OCI-LY1 (cell line): ENCODE data around the gene PPIF.

Experiments used
- H2AFZ ChIP-seq: fragments of 200-600 bp; sonication (generic), shearing (Covaris generic); 2 replicates; pipeline ENCODE4 v1.6.0; 2014; ENCODE audit warnings: antibody characterized with exemption, mild to moderate bottlenecking, low read length
- H3F3A ChIP-seq: fragments of 200-600 bp; sonication (generic), shearing (Covaris generic); 2 replicates; pipeline ENCODE4 v1.6.0; 2014; ENCODE audit warnings: mild to moderate bottlenecking, antibody characterized with exemption, low read length, moderate library complexity; ENCODE audit not compliant: insufficient read depth
- H3K27ac ChIP-seq: fragments of 200-600 bp; sonication (generic); 2 replicates; pipeline ENCODE4 v1.5.1; 2014; ENCODE audit warnings: low read length, mixed run types, mild to moderate bottlenecking, low read depth; ENCODE audit not compliant: poor library complexity, severe bottlenecking
- H3K27me3 ChIP-seq: fragments of 200-600 bp; sonication (generic); 2 replicates; pipeline ENCODE4 v1.6.0; 2014; ENCODE audit warnings: antibody characterized with exemption, mild to moderate bottlenecking, low read length, moderate library complexity; ENCODE audit not compliant: insufficient read depth
- H3K36me3 ChIP-seq: fragments of 200-600 bp; sonication (generic); 2 replicates; pipeline ENCODE4 v1.6.1; 2014; ENCODE audit warnings: mild to moderate bottlenecking, antibody characterized with exemption, low read length, moderate library complexity, mixed read lengths; ENCODE audit not compliant: insufficient read depth
- H3K4me1 ChIP-seq: fragments of 200-600 bp; sonication (generic); 2 replicates; pipeline ENCODE4 v1.5.1; 2014; ENCODE audit warnings: mild to moderate bottlenecking, low read length, moderate library complexity; ENCODE audit not compliant: insufficient read depth, severe bottlenecking
- H3K4me2 ChIP-seq: fragments of 200-600 bp; sonication (generic), shearing (Covaris generic); 2 replicates; pipeline ENCODE4 v1.6.1; 2014; ENCODE audit warnings: low read length
- H3K4me3 ChIP-seq: fragments of 200-600 bp; sonication (generic); 2 replicates; pipeline ENCODE4 v1.5.1; 2014; ENCODE audit warnings: low read length, low read depth, mild to moderate bottlenecking, mixed read lengths; ENCODE audit not compliant: poor library complexity, severe bottlenecking
- H3K79me2 ChIP-seq: fragments of 200-600 bp; shearing (Covaris generic); 2 replicates; pipeline ENCODE4 v1.6.1; 2016; ENCODE audit warnings: mixed run types, low read length, mixed read lengths; ENCODE audit not compliant: insufficient read depth
- H3K9ac ChIP-seq: fragments of 200-600 bp; sonication (generic), shearing (Covaris generic); 2 replicates; pipeline ENCODE4 v1.6.1; 2014; ENCODE audit warnings: mild to moderate bottlenecking, low read length, mixed read lengths
- H3K9me2 ChIP-seq: fragments of 200-600 bp; sonication (generic), shearing (Covaris generic); 2 replicates; pipeline ENCODE4 v1.6.1; 2014; ENCODE audit warnings: low read depth, mild to moderate bottlenecking, low read length, mixed read lengths
- H3K9me3 ChIP-seq: fragments of 200-600 bp; shearing (Covaris generic); 2 replicates; pipeline ENCODE4 v1.6.1; 2014; ENCODE audit warnings: low read length, mixed read lengths
- H4K20me1 ChIP-seq: fragments of 200-600 bp; sonication (generic), shearing (Covaris generic); 2 replicates; pipeline ENCODE4 v1.6.0; 2016; ENCODE audit warnings: mild to moderate bottlenecking, low read length; ENCODE audit not compliant: insufficient read depth
- CTCF ChIP-seq: fragments of 200-600 bp; sonication (generic), shearing (Covaris generic); IDR thresholded peaks from 2 replicates; pipeline ENCODE4 v1.5.1; 2017; ENCODE audit warnings: mild to moderate bottlenecking, antibody characterized with exemption, low read length, moderate library complexity, mixed read lengths
- EZH2 ChIP-seq: fragments of 200-600 bp; sonication (generic), shearing (Covaris generic); IDR thresholded peaks from 2 replicates; pipeline ENCODE4 v1.8.0; 2017; ENCODE audit warnings: borderline replicate concordance, mixed run types, mild to moderate bottlenecking, antibody characterized with exemption, low read length, moderate library complexity, mixed read lengths

Gene PPIF

GRCh38 chr10:79399223-79399831, 52.1 kb downstream of the PPIF start:
- H4K20me1 ChIP-seq = no peaks in the 10 kb centered on the region
- H3K9ac ChIP-seq = no peak overlapping the region
- no peak overlapping the region for H3K4me3 ChIP-seq
- H3K9me3 ChIP-seq = no peaks in the 10 kb centered on the region
- H3K27ac ChIP-seq = no peak overlapping the region
- TF ChIP-seq EZH2 (no peak), CTCF (no peak)
- H3K4me2 ChIP-seq = no peak overlapping the region
- no peaks in the 10 kb centered on the region for H3K9me2 ChIP-seq
- H2AFZ ChIP-seq = no peak overlapping the region
- no peaks in the 10 kb centered on the region for H3K27me3 ChIP-seq
- no peaks in the 10 kb centered on the region for H3K4me1 ChIP-seq
- H3K36me3 ChIP-seq = no peaks in the 10 kb centered on the region
- H3F3A ChIP-seq = no peaks in the 10 kb centered on the region
- no peaks in the 10 kb centered on the region for H3K79me2 ChIP-seq

DNA sequence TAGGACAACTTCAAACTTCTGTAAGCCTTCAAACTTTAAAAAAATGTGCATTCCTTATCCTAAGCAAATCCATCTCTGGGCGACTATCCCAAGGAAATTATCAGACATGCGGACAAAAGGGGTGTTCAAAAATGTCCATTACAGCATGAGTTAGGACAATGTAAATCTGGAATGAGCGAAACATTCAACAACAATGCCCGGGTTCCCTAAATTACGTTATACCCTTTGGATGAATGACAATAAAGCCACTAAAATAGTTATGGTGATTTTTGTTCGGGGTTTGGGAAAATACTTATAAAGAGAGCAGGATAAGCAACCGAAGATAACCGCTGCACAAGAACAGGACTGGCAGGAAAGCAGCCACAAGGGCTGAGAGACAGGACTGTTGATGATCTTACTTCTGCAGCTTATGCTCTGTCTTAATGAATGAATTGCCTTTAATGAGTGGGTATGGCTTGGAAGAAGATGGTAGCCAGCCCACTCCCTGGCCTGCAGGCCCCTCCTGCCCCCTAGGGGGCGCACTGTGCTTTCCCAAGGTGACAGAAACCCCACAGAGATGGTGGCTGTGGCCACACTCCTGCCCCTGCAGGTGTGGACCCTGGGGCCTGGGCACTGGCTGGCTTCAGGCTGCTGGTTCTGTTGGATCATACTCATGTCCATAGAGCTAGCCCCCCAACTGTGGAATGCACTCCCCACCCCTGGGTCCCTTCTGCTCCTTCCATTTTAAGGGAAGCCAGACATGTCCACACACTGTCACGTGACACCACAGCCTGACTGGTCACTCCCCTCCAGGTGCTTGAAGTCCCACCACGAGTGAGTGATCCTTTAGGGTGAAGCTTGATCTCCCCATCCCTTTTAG, 53.1 kb downstream of the PPIF start:
- no peaks in the 10 kb centered on the region for H3K9me2 ChIP-seq
- no peaks in the 10 kb centered on the region for H4K20me1 ChIP-seq
- H3K9me3 ChIP-seq = no peaks in the 10 kb centered on the region
- TF ChIP-seq CTCF = peak; percentile 75
- TF ChIP-seq EZH2 = no peak
- H3K79me2 ChIP-seq = no peaks in the 10 kb centered on the region
- no peaks in the 10 kb centered on the region for H3K4me1 ChIP-seq
- H3K27ac ChIP-seq = no peak overlapping the region
- no peaks in the 10 kb centered on the region for H3F3A ChIP-seq
- no peak overlapping the region for H3K4me2 ChIP-seq
- no peaks in the 10 kb centered on the region for H3K36me3 ChIP-seq
- no peak overlapping the region for H3K4me3 ChIP-seq
- no peak overlapping the region for H2AFZ ChIP-seq
- H3K27me3 ChIP-seq = no peaks in the 10 kb centered on the region
- H3K9ac ChIP-seq = no peak overlapping the region

GRCh38 chr10:79401015-79401921, 54.0 kb downstream of the PPIF start:
- no peaks in the 10 kb centered on the region for H3K9me2 ChIP-seq
- no peak overlapping the region for H3K9ac ChIP-seq
- H3K36me3 ChIP-seq = no peaks in the 10 kb centered on the region
- no peaks in the 10 kb centered on the region for H3F3A ChIP-seq
- no peak for TF ChIP-seq EZH2
- no peaks in the 10 kb centered on the region for H3K9me3 ChIP-seq
- H3K4me2 ChIP-seq = no peak overlapping the region
- no peaks in the 10 kb centered on the region for H4K20me1 ChIP-seq
- H3K4me3 ChIP-seq = no peak overlapping the region
- no peak overlapping the region for H3K27ac ChIP-seq
- H3K27me3 ChIP-seq = no peaks in the 10 kb centered on the region
- no peaks in the 10 kb centered on the region for H3K79me2 ChIP-seq
- no peak overlapping the region for H2AFZ ChIP-seq
- no peaks in the 10 kb centered on the region for H3K4me1 ChIP-seq
